ENCODE measurements around the gene CCM2.

CCM2 gene

DNA sequence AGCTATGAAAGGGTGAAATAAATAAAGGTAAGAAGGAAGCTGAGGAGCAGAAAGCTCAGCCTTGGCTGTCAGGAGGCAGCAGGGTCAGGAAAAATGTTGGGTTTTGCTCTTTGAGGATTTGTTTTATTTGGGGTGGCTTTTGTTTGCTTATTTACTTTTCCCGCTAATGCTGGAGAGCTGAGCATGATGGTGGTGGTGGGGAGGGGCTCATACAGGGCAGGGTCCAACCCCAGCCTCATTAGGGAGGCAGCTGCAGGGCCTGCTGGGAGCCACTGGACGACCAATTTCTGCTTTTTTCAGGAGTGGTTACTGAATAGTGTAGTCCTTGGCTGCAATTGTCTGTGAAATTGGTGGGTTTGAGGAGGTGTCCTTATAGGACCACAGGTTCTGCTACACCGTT, 36.3 kb downstream of the CCM2 start:
- no peak for DNase-seq

- no peak for DNase-seq
Measured at GRCh38 chr7:45036796-45037195, 36.8 kb downstream of the CCM2 start.

- DNase-seq = no peak
Measured at GRCh38 chr7:45037876-45038275, 37.9 kb downstream of the CCM2 start.

- no peak for DNase-seq
Measured at GRCh38 chr7:45039106-45039505, 39.1 kb downstream of the CCM2 start.

DNA sequence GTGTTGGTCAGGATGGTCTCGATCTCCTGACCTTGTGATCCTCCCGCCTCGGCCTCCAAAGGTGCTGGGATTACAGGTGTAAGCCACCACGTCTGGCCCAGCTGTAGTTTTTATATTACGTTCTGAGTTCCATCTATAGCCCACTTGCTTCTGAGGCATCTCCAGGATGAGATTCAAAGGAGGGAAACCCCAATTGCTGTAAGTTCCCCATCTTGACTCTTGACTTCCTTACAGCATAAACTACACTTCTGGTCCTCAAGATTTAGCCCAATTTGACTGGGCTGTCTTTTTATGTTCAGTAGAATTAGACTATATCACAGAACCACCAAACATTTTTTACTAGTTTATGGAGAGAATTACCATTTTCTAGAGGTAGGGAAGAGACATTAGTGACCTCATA, 44.3 kb downstream of the CCM2 start:
- DNase-seq = no peak

GRCh38 chr7:45048748-45049147, 48.7 kb downstream of the CCM2 start:
- no peak for DNase-seq

GRCh38 chr7:45050198-45050597, 50.2 kb downstream of the CCM2 start:
- DNase-seq = no peak

- DNase-seq = no peak
Measured at GRCh38 chr7:45052011-45052410, 52.0 kb downstream of the CCM2 start.

GRCh38 chr7:45053401-45053800, 53.4 kb downstream of the CCM2 start:
- no peak for DNase-seq

GRCh38 chr7:45053941-45054340, 53.9 kb downstream of the CCM2 start:
- no peak for DNase-seq

GRCh38 chr7:45054442-45054841, 54.4 kb downstream of the CCM2 start:
- DNase-seq = no peak

DNA sequence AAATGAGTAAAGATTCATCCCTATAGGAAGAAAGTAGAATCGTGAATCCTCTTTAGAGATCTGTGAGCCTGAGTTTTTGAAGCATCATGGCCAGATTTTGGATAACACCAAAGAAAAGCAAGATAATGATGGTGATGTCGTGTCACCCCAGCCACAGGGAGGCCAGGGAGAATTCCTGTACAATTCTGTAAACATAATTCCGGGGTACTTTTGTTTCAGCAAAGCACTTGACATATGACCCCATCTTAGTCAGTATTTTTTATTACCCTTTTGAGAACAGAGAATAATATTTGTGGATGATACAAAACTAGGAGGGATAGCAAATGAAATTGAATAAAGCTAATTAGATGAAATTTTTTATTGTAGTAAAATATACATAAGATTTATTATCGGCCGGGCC, 55.0 kb downstream of the CCM2 start:
- DNase-seq = no peak

DNA sequence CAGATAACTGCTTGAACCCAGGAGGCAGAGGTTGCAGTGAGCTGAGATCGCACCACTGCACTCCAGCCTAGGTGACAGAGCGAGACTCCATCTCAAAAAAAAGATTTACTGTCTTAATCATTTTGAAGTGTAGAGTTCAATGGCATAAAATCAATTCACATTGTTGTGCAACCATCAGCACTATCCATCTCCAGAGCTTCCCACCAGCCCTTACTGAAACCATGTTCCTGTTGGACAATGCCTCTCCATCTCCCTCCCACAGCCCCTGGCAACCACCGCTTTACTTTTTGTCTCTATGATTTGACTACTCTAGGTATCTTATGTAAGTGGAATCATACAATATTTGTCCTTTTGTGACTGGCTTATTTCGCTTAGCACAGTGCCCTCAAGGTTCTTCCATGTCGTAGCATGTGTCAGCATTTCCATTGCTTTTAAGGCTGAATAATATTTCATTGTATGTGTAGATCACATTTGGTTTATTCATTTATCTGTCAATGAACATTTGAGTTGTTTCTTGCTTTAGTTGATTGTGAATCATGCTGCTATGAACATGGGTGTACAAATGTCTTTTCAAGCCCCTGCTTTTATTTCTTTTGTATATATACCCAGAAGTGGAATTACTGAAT, 55.7 kb downstream of the CCM2 start:
- DNase-seq = no peak

- DNase-seq = no peak
Measured at GRCh38 chr7:45057878-45058277, 57.9 kb downstream of the CCM2 start.

GRCh38 chr7:45060295-45060694, 60.3 kb downstream of the CCM2 start:
- no peak for DNase-seq

DNA sequence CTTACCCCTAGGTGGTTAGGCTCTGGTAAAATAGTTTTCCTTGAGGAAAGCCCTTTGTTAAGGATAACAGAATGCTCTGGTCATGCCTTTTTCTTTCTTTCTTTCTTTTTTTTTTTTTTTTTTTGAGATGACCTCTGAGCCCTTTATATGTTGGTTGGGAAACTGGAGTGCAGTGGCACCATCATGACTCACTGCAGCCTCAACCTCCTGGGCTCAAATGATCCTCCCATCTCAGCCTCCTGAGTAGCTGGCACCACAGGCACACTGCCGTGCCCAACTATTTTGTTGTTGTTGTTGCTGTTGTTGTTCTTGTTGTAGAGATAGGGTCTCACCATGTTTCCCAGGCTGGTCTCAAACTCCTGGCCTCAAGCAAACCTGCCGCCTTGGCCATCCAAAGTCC, 61.4 kb downstream of the CCM2 start:
- no peak for DNase-seq

DNA sequence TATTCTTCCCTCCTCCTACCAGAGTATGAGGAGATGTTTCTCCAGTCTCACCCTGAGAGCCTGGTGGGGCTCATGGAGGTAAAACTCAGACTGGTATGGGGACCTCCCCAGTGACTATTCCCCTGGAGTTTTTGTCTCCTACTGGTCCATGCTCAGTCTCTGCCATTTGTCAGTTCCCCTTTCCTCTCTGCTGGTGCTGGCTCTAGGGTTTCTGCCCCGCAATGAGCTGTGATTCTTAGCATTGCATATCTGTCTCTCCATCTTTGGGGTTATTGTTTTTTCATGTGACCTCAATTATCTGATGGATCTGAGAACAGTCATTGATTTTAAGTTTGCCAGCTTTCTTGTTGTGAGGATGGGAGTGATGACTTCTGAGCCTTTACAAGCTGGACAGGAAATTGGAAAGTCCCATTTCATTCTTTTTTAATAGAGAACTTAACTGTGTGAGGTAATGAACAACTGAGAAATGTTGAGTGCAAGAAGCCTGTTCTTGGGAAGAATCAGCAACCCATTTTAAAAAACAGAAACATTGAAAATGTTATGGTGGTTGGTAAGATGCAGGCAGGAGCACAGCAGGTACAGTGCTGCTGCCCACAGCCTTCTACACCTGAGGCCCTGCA, 61.9 kb downstream of the CCM2 start:
- DNase-seq = no peak

DNA sequence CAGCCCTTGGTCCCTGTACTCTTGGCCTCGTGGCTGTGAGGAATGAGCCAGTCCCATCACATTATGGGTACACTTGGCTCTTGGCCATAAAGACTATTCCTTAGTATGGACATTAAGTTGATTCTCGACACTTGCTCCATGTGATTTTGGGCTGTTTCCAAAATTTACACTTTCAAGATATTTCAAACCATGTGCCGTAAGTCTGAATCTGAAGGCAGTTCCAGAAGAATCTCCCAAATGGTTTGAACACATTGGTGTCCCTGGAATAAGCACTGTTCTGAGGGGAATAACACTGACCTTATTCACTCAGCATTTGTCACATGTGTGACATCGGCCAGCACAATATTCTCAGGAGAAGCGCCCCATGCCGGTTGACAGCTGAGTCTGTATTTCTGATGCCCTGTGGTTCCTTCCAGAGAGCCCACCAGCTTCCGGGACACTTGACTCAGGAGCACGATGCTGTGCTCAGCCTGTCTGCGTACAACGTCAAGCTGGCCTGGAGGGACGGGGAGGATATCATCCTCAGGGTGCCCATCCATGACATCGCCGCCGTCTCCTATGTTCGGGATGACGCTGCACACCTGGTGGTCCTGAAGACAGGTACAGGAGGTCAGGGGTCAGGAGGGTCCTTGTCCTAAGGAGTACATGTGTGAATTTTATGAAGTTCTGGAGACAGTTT, 64.2 kb downstream of the CCM2 start:
- DNase-seq = no peak

GRCh38 chr7:45065031-45065995, 65.3 kb downstream of the CCM2 start:
- no peak for DNase-seq

GRCh38 chr7:45066409-45066808, 66.4 kb downstream of the CCM2 start:
- DNase-seq = no peak

GRCh38 chr7:45067582-45067981, 67.6 kb downstream of the CCM2 start:
- DNase-seq = no peak

GRCh38 chr7:45068236-45069023, 68.4 kb downstream of the CCM2 start:
- no peak for DNase-seq

All from right hindlimb (tissue), 1 donor.